IMR-90 (cell line): ENCODE measurements around the gene COX6B2. TPM values are rescaled to one million over a fixed set of nuclear protein-coding genes. Genes with fewer than 3 reads are reported as not detected.

Experiments used
- ATAC-seq: fragments of 200-7000 bp; cut with Tn5 transposase; 2 replicates; pipeline ENCODE4 v1.9.1; 2020; ENCODE audit warnings: low read depth, mild to moderate bottlenecking, moderate library complexity
- BruUV-seq: library from RNA; stranded (reverse); fragments of 400-500 nt; replicated peaks from 2 replicates; lab custom pipeline; 2021; lab: Mats Ljungman, UMichigan
- CTCF ChIA-PET: fragments of 300-600 bp; formaldehyde crosslinking; extraction: SDS; loops from one replicate; lab custom pipeline; 2021; ENCODE audit warnings: antibody characterized with exemption; lab: Yijun Ruan, JAX
- POLR2A ChIA-PET: fragments of 300-600 bp; sonication (Branson Sonifier 250); formaldehyde crosslinking; loops from one replicate; lab custom pipeline; 2022; ENCODE audit warnings: antibody characterized with exemption; ENCODE audit not compliant: unreplicated experiment; lab: Charles Lee
- DNase-seq: peaks from one replicate; pipeline ENCODE4 v3.0.0; 2013
- H2AFZ ChIP-seq: replicated peaks from 2 replicates; pipeline ENCODE3; 2013; ENCODE audit warnings: low read length, mild to moderate bottlenecking; ENCODE audit not compliant: poor library complexity
- H2AK5ac ChIP-seq: 2 replicates; pipeline ENCODE4 v1.6.1; 2013; ENCODE audit warnings: low read depth, low read length, inconsistent platforms
- H2AK9ac ChIP-seq: replicated peaks from 2 replicates; pipeline ENCODE3; 2013; ENCODE audit warnings: mild to moderate bottlenecking, low read depth, low read length, moderate library complexity; ENCODE audit not compliant: poor library complexity
- H2BK120ac ChIP-seq: 2 replicates; pipeline ENCODE4 v1.6.1; 2013; ENCODE audit warnings: low read depth, low read length, inconsistent platforms
- H2BK15ac ChIP-seq: 3 replicates; pipeline ENCODE4 v1.6.1; 2013; ENCODE audit warnings: low read depth, low read length, inconsistent platforms
- H2BK20ac ChIP-seq: 2 replicates; pipeline ENCODE4 v1.6.1; 2013; ENCODE audit warnings: low read depth, mild to moderate bottlenecking, inconsistent platforms, low read length, moderate library complexity
- H2BK5ac ChIP-seq: 2 replicates; pipeline ENCODE4 v1.6.1; 2013; ENCODE audit warnings: mild to moderate bottlenecking, low read depth, low read length, inconsistent platforms; ENCODE audit not compliant: poor library complexity, severe bottlenecking
- H3K14ac ChIP-seq: replicated peaks from 2 replicates; pipeline ENCODE4 v1.6.1; 2013; ENCODE audit warnings: low read depth, low read length, inconsistent platforms
- H3K18ac ChIP-seq: 2 replicates; pipeline ENCODE4 v1.6.1; 2013; ENCODE audit warnings: low read depth, low read length, control low read depth
- H3K23ac ChIP-seq: 2 replicates; pipeline ENCODE4 v1.6.1; 2013; ENCODE audit warnings: low read depth, low read length, inconsistent platforms
- H3K27ac ChIP-seq: 2 replicates; pipeline ENCODE4 v1.5.1; 2013; ENCODE audit warnings: mild to moderate bottlenecking, control low read depth, low read length; ENCODE audit not compliant: insufficient read depth
- H3K27me3 ChIP-seq: 2 replicates; pipeline ENCODE4 v1.6.1; 2013; ENCODE audit warnings: low read length; ENCODE audit not compliant: control insufficient read depth, insufficient read depth
- H3K36me3 ChIP-seq: 2 replicates; pipeline ENCODE4 v1.6.1; 2013; ENCODE audit warnings: low read length, mixed read lengths; ENCODE audit not compliant: control insufficient read depth, insufficient read depth
- H3K4ac ChIP-seq: 2 replicates; pipeline ENCODE4 v1.6.1; 2013; ENCODE audit warnings: low read depth, low read length, inconsistent platforms
- H3K4me1 ChIP-seq: 2 replicates; pipeline ENCODE4 v1.6.1; 2013; ENCODE audit warnings: low read length, mixed read lengths; ENCODE audit not compliant: control insufficient read depth, insufficient read depth
- H3K4me2 ChIP-seq: 2 replicates; pipeline ENCODE4 v1.6.1; 2013; ENCODE audit warnings: low read depth, mild to moderate bottlenecking, control low read depth, low read length, moderate library complexity
- H3K4me3 ChIP-seq: 2 replicates; pipeline ENCODE4 v1.5.1; 2013; ENCODE audit warnings: low read depth, mild to moderate bottlenecking, control low read depth, low read length, moderate library complexity; ENCODE audit not compliant: insufficient read depth
- H3K56ac ChIP-seq: 2 replicates; pipeline ENCODE4 v1.6.1; 2013; ENCODE audit warnings: low read length, inconsistent platforms; ENCODE audit not compliant: insufficient read depth; ENCODE audit errors: extremely low read depth
- H3K79me1 ChIP-seq, 2 experiments: 2 replicates each; pipeline ENCODE4 v1.6.1; 2013; ENCODE audit warnings: low read length in 2 of 2, inconsistent platforms in 1 of 2, low read depth in 1 of 2
- H3K9ac ChIP-seq: 2 replicates; pipeline ENCODE4 v1.6.1; 2013; ENCODE audit warnings: low read depth, low read length, control low read depth
- H3K9me1 ChIP-seq: 2 replicates; pipeline ENCODE4 v1.6.1; 2013; ENCODE audit warnings: low read length, inconsistent platforms; ENCODE audit not compliant: insufficient read depth
- H3K9me3 ChIP-seq: 2 replicates; pipeline ENCODE4 v1.6.1; 2013; ENCODE audit warnings: low read length; ENCODE audit not compliant: control insufficient read depth, insufficient read depth
- H4K20me1 ChIP-seq: 2 replicates; pipeline ENCODE4 v1.6.1; 2013; ENCODE audit warnings: low read length, inconsistent platforms; ENCODE audit not compliant: insufficient read depth
- H4K5ac ChIP-seq: 2 replicates; pipeline ENCODE4 v1.6.1; 2013; ENCODE audit warnings: mild to moderate bottlenecking, low read depth, low read length, control low read depth
- H4K8ac ChIP-seq, 2 experiments: 2 replicates each; pipeline ENCODE4 v1.6.1; 2013; ENCODE audit warnings: low read depth in 2 of 2, low read length in 2 of 2, control low read depth in 1 of 2, inconsistent platforms in 1 of 2
- H4K91ac ChIP-seq: 2 replicates; pipeline ENCODE4 v1.6.1; 2013; ENCODE audit warnings: low read depth, low read length, inconsistent platforms; ENCODE audit not compliant: insufficient read depth
- BHLHE40 ChIP-seq: fragments of 150-350 bp; IDR thresholded peaks from 2 replicates; pipeline ENCODE4 v1.6.1; 2016; ENCODE audit warnings: mild to moderate bottlenecking, low read depth, low read length
- CEBPB ChIP-seq: IDR thresholded peaks from 2 replicates; pipeline ENCODE4 v1.6.1; 2012; ENCODE audit warnings: low read depth, low read length, improper control_type of control experiment
- CHD1 ChIP-seq: IDR thresholded peaks from 2 replicates; pipeline ENCODE4 v1.6.1; 2012; ENCODE audit warnings: low read depth, low read length, improper control_type of control experiment
- CTCF ChIP-seq: conservative IDR thresholded peaks from 2 replicates; pipeline ENCODE4 v1.5.1; 2012; ENCODE audit warnings: mild to moderate bottlenecking, low read depth, low read length, improper control_type of control experiment
- MAFK ChIP-seq: IDR thresholded peaks from 2 replicates; pipeline ENCODE4 v1.6.1; 2012; ENCODE audit warnings: low read depth, low read length, improper control_type of control experiment
- RCOR1 ChIP-seq: IDR thresholded peaks from 2 replicates; pipeline ENCODE4 v1.6.1; 2012; ENCODE audit warnings: mild to moderate bottlenecking, low read length, improper control_type of control experiment; ENCODE audit not compliant: insufficient replicate concordance
- RFX5 ChIP-seq: IDR thresholded peaks from 2 replicates; pipeline ENCODE4 v1.8.0; 2012; ENCODE audit warnings: low read depth, mild to moderate bottlenecking, low read length, moderate library complexity
- WGBS, 2 experiments: methylation state at CpG; one replicate each; pipeline versions ENCODE4 v1.1.5 to v1.1.7; 2013; ENCODE audit warnings: missing lambda C conversion rate in 2 of 2; ENCODE audit not compliant: insufficient read length in 1 of 2; ENCODE audit errors: extremely low coverage in 2 of 2; 5-methylcytosine and 5-hydroxymethylcytosine counted together
- dilution Hi-C: fragments of 300-500 bp; cut with HindIII; formaldehyde crosslinking; loops from one replicate; pipeline ENCODE4 v1.14.3; 2018; ENCODE audit warnings: low sequenced_read_pairs; ENCODE audit not compliant: unreplicated experiment
- in situ Hi-C: fragments of 300-500 bp; cut with MboI; formaldehyde crosslinking; loops from 3 replicates; pipeline ENCODE4 v1.14.3; 2019; ENCODE audit warnings: low sequenced_read_pairs, inconsistent platforms, mixed read lengths
- intact Hi-C: fragments of 100-400 bp; cut with micrococcal nuclease; formaldehyde crosslinking; loops from 2 replicates; pipeline ENCODE4 v1.10.0; 2022
- polyA plus RNA-seq, 3 experiments: library from polyadenylated mRNA; depleted of rRNA; stranded (reverse); fragments of >200 nt; gene quantifications; 2 replicates each; pipeline ENCODE4 v1.2.3, GENCODE V29; 2012; ENCODE audit warnings: low replicate concordance in 1 of 3
- total RNA-seq: library from RNA; depleted of rRNA; stranded (reverse); fragments of >200 nt; gene quantifications from 2 replicates; pipeline ENCODE4 v1.2.3, GENCODE V29; 2012

The COX6B2 gene
- total and polyA plus RNA-seq, 2 of the 4 experiments (the other 2 are of a cell fraction) = 0.19 TPM; not detected in 1

- Histone ChIP-seq H3K56ac (no peak overlapping the region), H2AK5ac (peak overlapping the region; percentile 51), H2BK5ac (no peak overlapping the region), H3K79me1 (peaks cover 5 to 9% of the 10 kb centered on the region in 2 experiments; a peak in 3 of 4 replicates), H3K27ac (no peak overlapping the region), H3K23ac (no peak overlapping the region), H2AFZ (no peak overlapping the region), H3K4me3 (no peak overlapping the region), H2BK15ac (no peak overlapping the region), H3K27me3 (no peaks in the 10 kb centered on the region), H4K5ac (no peak overlapping the region), H3K4ac (0 out of 2 replicates have a peak overlapping the region, but pooled peaks have one; percentile 35), H3K4me2 (no peak overlapping the region), H3K9ac (no peak overlapping the region), H4K20me1 (no peaks in the 10 kb centered on the region), H3K36me3 (no peaks in the 10 kb centered on the region), H3K18ac (no peak overlapping the region), H3K14ac (no peak overlapping the region), H3K9me1 (peaks cover 7% of the 10 kb centered on the region; the same call in 1 of the 2 replicates), H4K8ac (no peak overlapping the region), H4K91ac (peak overlapping the region; percentile 4; the same call in 1 of the 2 replicates), H2BK20ac (no peak overlapping the region), H3K4me1 (peaks cover 11% of the 10 kb centered on the region), H2AK9ac (peak overlapping the region; percentile 33), H3K9me3 (no peaks in the 10 kb centered on the region), H2BK120ac (peak overlapping the region; percentile 23; the same call in 1 of the 2 replicates)
- ATAC-seq (no peak), DNase-seq (no peak)
- no TSS peak for BruUV-seq
- ChIA-PET CTCF (no interaction called here), POLR2A (no interaction called here)
- intact Hi-C loops (no loop called here), in situ Hi-C loops (no loop called here), dilution Hi-C loops (no loop called here)
- 80% methylated on average over 3 of the region's 11 CpGs; no CpG with 5 or more reads in 1 of the 2 experiments for WGBS, 2 experiments
- no peak for TF ChIP-seq CEBPB
- TF ChIP-seq RFX5 = no peak
- no peak for TF ChIP-seq CHD1
- no peak for TF ChIP-seq MAFK
- no peak for TF ChIP-seq RCOR1
- no peak for TF ChIP-seq BHLHE40
- no peak for TF ChIP-seq CTCF
These were observed 24.7 kb upstream of the COX6B2 start for GRCh38 chr19:55379174-55379573.
